Measurements from ENCODE around the gene LRFN3.
"Not testable (repeated sequence)": the region's sequence is repeated elsewhere in the genome, so short reads cannot be mapped to it uniquely, and the experiment has no call there.

Gene LRFN3

DNA sequence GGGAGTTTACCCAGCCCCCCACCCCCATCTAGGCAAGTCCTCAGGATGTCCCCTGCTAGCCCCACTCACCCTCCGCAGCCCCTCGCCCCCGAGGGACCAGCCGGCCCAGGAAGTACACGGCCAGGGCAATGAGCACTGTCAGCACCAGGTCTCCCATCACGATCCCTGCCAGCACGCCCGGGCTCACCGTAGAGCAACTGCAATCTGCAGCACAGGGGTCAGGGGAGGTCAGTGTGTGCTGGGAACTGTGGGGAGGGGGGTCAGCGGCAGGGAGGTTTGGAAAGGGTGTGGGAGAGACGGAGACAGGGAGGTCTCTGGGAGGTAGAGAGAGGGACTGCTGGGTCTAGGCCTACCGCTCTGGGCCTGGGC is 28.8 kb upstream of the LRFN3 start:
- H3K9me3 ChIP-seq (ENCODE audit: control insufficient read depth, low read length), result no peaks in the 10 kb centered on the region
- no peak overlapping the region for H3K27ac ChIP-seq (ENCODE audit: low read depth, low read length, severe bottlenecking)
- no peak overlapping the region for H3K4me3 ChIP-seq (ENCODE audit: extremely low read depth, insufficient read depth, low read length, poor library complexity, severe bottlenecking)
- 50 to 64% methylated on average over 12 of the region's 12 CpGs for WGBS, 2 experiments (ENCODE audit: insufficient coverage in 2 of 2)
- H3K4me1 ChIP-seq (ENCODE audit: control insufficient read depth, insufficient read depth, low read length, poor library complexity, severe bottlenecking), result peaks cover 5% of the 10 kb centered on the region
- H3K36me3 ChIP-seq (ENCODE audit: control insufficient read depth, insufficient read depth, low read length), result no peaks in the 10 kb centered on the region

DNA sequence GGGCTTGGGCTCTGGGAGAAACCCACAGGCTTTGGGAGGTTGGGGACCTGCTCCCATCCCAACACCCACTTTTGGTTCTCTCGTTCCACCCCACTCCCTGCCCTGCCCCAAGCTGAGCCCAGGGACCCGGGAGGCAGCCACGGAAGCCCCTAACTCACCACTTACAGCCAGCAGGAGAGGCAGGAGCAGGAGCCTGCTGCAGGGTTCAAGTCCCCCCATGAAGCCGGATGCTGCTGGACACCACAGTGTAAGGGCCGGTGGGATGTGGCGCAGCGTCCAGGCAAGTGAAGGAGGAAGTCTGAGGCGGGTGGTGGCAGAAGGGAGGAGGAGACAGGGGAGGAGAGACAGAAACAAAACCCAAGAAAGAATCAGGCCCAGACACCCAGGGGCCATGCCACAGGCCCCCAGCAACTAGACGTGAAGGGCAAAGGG is 28.1 kb upstream of the LRFN3 start, which contains the start of gene TYROBP:
Gene TYROBP (minus strand): TSS at position 286 of the 432 bp plus-strand sequence. CDS start 67 bp downstream, at position 219.
- Histone ChIP-seq H3K9me3 (ENCODE audit: control insufficient read depth, low read length) (no peaks in the 10 kb centered on the region), H3K4me1 (ENCODE audit: control insufficient read depth, insufficient read depth, low read length, poor library complexity, severe bottlenecking) (peaks cover 4% of the 10 kb centered on the region), H3K4me3 (ENCODE audit: extremely low read depth, insufficient read depth, low read length, poor library complexity, severe bottlenecking) (no peak within 1 kb of the TSS), H3K36me3 (ENCODE audit: control insufficient read depth, insufficient read depth, low read length) (no peaks in the 10 kb centered on the region), H3K27ac (ENCODE audit: low read depth, low read length, severe bottlenecking) (no peak within 1 kb of the TSS)
- WGBS, 2 experiments (ENCODE audit: insufficient coverage in 2 of 2), result 88 to 90% methylated on average over 8 of the region's 9 CpGs

DNA sequence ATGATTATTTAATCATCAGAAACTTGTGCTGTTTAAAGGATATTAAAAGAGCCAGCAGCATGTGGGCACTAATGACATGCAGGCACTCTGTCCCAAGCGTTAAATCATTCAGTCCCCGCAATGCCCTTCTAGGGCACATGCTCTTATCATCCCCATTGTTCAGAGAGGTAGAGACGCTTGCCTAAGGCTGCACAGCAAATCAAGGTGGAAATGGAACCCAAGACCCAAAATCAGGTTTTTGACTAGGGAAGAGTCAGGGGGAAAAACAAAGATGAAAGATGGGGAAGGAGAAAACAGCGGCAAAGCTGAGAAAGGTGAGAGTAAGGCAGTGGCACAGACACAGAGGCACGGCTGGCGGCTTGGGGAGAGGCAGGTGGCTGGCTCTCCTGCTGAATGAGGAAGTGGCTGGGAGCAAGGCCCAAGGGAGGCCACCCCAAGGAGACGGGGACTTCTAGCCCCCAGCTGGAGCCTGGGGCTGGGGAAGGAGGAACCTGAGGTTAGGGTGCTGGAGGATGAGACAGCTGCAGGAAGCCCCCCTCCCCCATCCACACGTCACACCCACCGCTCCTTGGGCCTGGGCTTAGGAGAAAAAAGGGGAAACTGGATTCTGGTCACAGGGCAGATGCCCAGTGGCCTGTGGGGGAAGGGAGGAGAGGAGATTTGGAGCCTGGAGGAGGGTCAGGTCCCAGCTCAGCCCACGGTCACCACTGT is 27.0 kb upstream of the LRFN3 start:
- no peak overlapping the region for H3K4me3 ChIP-seq (ENCODE audit: extremely low read depth, insufficient read depth, low read length, poor library complexity, severe bottlenecking)
- H3K27ac ChIP-seq (ENCODE audit: low read depth, low read length, severe bottlenecking), result no peak overlapping the region
- no peaks in the 10 kb centered on the region for H3K9me3 ChIP-seq (ENCODE audit: control insufficient read depth, low read length)
- 92 to 97% methylated on average over 4 to 6 of the region's 10 CpGs for WGBS, 2 experiments (ENCODE audit: insufficient coverage in 2 of 2)
- H3K4me1 ChIP-seq (ENCODE audit: control insufficient read depth, insufficient read depth, low read length, poor library complexity, severe bottlenecking), result peaks cover 4% of the 10 kb centered on the region
- no peaks in the 10 kb centered on the region for H3K36me3 ChIP-seq (ENCODE audit: control insufficient read depth, insufficient read depth, low read length)

DNA sequence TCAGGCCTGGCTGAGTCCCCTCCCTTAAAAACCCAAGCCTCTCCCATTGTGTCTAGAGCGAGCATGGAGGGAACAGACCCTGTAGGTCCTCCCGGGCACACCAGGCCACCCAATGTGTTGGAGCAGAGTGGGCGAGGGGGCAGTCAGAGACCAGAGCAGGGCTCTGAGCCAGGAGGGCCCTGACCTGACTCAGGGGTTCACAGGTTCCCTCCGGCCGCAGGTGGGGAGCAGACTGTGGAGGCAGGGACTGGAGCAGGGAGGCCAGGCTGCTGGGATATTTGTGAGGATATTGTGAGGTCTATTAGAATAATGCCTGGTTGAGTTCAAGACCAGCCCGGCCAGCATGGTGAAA is 26.5 kb upstream of the LRFN3 start:
- Histone ChIP-seq H3K27ac (ENCODE audit: low read depth, low read length, severe bottlenecking) (no peak overlapping the region), H3K36me3 (ENCODE audit: control insufficient read depth, insufficient read depth, low read length) (no peaks in the 10 kb centered on the region), H3K9me3 (ENCODE audit: control insufficient read depth, low read length) (no peaks in the 10 kb centered on the region), H3K4me3 (ENCODE audit: extremely low read depth, insufficient read depth, low read length, poor library complexity, severe bottlenecking) (no peak overlapping the region), H3K4me1 (ENCODE audit: control insufficient read depth, insufficient read depth, low read length, poor library complexity, severe bottlenecking) (peaks cover 4% of the 10 kb centered on the region)
- WGBS, 2 experiments (ENCODE audit: insufficient coverage in 2 of 2), result 86 to 100% methylated on average over 2 to 4 of the region's 6 CpGs

DNA sequence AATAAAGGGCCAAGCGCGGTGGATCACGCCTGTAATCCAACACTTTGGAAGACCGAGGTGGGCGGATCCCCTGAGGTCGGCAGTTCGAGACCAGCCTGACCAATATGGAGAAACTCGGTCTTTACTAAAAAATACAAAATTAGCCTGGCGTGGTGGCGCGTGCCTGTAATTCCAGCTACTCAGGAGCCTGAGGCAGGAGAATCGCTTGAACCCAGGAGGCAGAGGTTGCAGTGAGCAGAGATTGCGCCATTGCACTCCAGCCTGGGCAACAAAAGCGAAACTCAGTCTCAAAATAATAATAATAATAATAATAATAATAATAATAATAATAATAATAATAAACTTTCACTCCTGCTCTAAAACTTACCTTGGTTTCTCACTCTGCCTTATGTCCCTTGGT is 25.8 kb upstream of the LRFN3 start:
- H3K4me1 ChIP-seq (ENCODE audit: control insufficient read depth, insufficient read depth, low read length, poor library complexity, severe bottlenecking); H3K9me3 ChIP-seq (ENCODE audit: control insufficient read depth, low read length); H3K4me3 ChIP-seq (ENCODE audit: extremely low read depth, insufficient read depth, low read length, poor library complexity, severe bottlenecking); H3K36me3 ChIP-seq (ENCODE audit: control insufficient read depth, insufficient read depth, low read length); H3K27ac ChIP-seq (ENCODE audit: low read depth, low read length, severe bottlenecking): not testable (repeated sequence)
- 93 to 96% methylated on average over 11 to 12 of the region's 14 CpGs for WGBS, 2 experiments (ENCODE audit: insufficient coverage in 2 of 2)

DNA sequence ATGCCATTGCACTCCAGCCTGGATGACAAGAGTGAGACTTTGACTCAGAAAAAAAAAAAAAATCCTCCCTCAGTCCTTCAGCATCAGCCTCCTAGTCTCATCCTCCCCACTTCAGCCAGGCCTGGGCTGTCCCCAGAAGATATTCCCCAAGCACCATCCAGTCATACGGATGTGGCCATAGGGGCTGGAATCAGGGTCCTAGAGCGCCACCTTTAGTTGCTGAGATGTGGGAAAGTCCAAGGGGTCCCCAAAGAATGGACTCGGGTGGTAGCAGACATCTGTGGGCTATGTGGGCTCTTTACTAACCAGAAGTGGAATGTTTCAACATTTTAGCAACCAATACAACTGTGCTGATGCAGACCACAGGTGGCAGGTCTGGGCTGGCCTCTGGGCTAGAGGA is 25.0 kb upstream of the LRFN3 start:
- peaks cover 4% of the 10 kb centered on the region for H3K4me1 ChIP-seq (ENCODE audit: control insufficient read depth, insufficient read depth, low read length, poor library complexity, severe bottlenecking)
- no peaks in the 10 kb centered on the region for H3K9me3 ChIP-seq (ENCODE audit: control insufficient read depth, low read length)
- no peak overlapping the region for H3K27ac ChIP-seq (ENCODE audit: low read depth, low read length, severe bottlenecking)
- no peaks in the 10 kb centered on the region for H3K36me3 ChIP-seq (ENCODE audit: control insufficient read depth, insufficient read depth, low read length)
- no peak overlapping the region for H3K4me3 ChIP-seq (ENCODE audit: extremely low read depth, insufficient read depth, low read length, poor library complexity, severe bottlenecking)
- 48% methylated on average over 2 of the region's 3 CpGs; no CpG with 5 or more reads in 1 of the 2 experiments for WGBS, 2 experiments (ENCODE audit: insufficient coverage in 2 of 2)

DNA sequence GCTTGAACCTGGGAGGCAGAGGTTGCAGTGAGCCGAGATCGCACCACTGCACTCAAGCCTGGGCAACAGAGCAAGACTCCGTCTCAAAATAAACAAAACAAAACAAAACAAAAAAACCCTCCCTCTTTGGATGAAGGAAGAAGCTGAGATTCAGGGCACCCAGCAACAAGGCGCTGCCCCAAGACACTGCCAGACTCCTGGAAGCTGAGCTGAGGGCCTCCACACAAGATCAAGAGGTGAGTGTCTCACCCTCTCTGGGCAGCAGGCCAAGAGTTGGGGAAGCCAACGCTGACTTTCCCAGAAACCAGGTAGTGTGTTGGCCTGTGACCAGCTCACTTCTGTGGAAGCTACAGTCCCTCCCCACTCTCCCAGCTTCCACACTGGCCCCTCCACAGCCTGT is 24.4 kb upstream of the LRFN3 start:
- 79 to 83% methylated on average over 3 to 5 of the region's 5 CpGs for WGBS, 2 experiments (ENCODE audit: insufficient coverage in 2 of 2)

DNA sequence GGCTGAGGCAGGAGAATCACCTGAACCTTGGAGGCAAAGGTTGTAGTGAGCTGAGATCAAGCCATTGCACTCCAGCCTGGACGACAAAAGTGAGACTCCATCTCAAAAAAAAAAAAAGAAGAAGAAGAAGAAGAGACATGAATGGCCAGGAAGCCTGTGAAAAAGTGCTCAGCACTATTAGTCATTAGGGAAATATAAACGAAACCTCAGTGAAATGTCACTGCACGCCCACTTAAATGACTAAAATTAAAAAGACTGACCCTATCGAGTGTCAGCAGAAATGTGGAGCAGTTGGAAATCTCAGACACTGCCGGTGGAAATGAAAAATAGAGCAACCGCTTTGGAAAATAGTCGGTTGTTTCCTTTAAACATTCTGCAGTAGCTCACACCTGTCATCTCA is 22.6 kb upstream of the LRFN3 start:
- Histone ChIP-seq H3K36me3 (ENCODE audit: control insufficient read depth, insufficient read depth, low read length) (no peaks in the 10 kb centered on the region), H3K4me1 (ENCODE audit: control insufficient read depth, insufficient read depth, low read length, poor library complexity, severe bottlenecking) (no peaks in the 10 kb centered on the region), H3K9me3 (ENCODE audit: control insufficient read depth, low read length) (no peaks in the 10 kb centered on the region), H3K4me3 (ENCODE audit: extremely low read depth, insufficient read depth, low read length, poor library complexity, severe bottlenecking) (no peak overlapping the region), H3K27ac (ENCODE audit: low read depth, low read length, severe bottlenecking) (no peak overlapping the region)
- 91 to 98% methylated on average over 6 of the region's 7 CpGs for WGBS, 2 experiments (ENCODE audit: insufficient coverage in 2 of 2)

More for the DNA sequence above, 24.4 kb upstream of the LRFN3 start:
- no peaks in the 10 kb centered on the region for H3K9me3 ChIP-seq (ENCODE audit: control insufficient read depth, low read length)
- peaks cover 4% of the 10 kb centered on the region for H3K4me1 ChIP-seq (ENCODE audit: control insufficient read depth, insufficient read depth, low read length, poor library complexity, severe bottlenecking)
- H3K4me3 ChIP-seq (ENCODE audit: extremely low read depth, insufficient read depth, low read length, poor library complexity, severe bottlenecking), result no peak overlapping the region
- H3K27ac ChIP-seq (ENCODE audit: low read depth, low read length, severe bottlenecking), result no peak overlapping the region
- no peaks in the 10 kb centered on the region for H3K36me3 ChIP-seq (ENCODE audit: control insufficient read depth, insufficient read depth, low read length)

DNA sequence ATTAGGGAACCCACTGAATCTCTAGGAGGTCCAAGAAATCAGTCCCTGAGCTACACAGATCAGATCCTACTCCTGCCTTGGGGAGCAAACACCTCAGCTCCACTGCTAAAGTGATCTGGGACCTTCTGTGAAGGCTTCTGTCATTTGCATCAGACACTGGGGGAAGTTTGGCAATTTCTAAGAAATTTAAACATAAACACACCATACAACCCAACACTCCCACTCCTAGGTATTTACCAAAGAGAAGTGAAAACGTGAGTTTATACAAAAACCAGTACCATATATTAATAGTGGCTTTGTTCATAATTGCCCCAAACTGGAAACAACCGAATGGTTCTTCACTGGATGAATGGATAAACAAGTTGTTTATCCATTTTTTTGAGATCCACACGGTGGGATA is 20.7 kb upstream of the LRFN3 start:
- no CpG with 5 or more reads among the region's 3 CpGs for WGBS, 2 experiments (ENCODE audit: insufficient coverage in 2 of 2)
- no peak overlapping the region for H3K27ac ChIP-seq (ENCODE audit: low read depth, low read length, severe bottlenecking)

DNA sequence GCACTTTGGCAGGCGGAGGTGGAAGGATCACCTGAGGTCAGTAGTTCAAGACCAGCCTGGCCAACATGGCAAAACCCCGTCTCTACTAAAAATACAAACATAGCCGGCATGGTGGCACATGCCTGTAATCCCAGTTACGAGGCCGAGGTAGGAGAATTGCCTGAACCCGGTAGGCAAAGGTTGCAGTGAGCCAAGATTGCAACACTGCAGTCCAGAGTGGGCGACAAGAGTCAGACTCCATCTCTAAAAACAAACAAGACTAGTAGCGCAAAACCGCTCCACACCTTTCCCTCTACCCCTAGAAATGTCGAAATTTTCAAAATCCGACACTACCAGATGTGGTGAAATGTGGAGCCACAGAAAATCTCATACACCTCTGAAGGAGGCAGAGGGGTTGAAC is 16.9 kb upstream of the LRFN3 start:
- H3K27ac ChIP-seq (ENCODE audit: low read depth, low read length, severe bottlenecking), result no peak overlapping the region
- H3K4me3 ChIP-seq (ENCODE audit: extremely low read depth, insufficient read depth, low read length, poor library complexity, severe bottlenecking), result no peak overlapping the region
- no peaks in the 10 kb centered on the region for H3K36me3 ChIP-seq (ENCODE audit: control insufficient read depth, insufficient read depth, low read length)
- no peaks in the 10 kb centered on the region for H3K4me1 ChIP-seq (ENCODE audit: control insufficient read depth, insufficient read depth, low read length, poor library complexity, severe bottlenecking)
- H3K9me3 ChIP-seq (ENCODE audit: control insufficient read depth, low read length), result no peaks in the 10 kb centered on the region
- 89 to 94% methylated on average over 6 to 8 of the region's 11 CpGs for WGBS, 2 experiments (ENCODE audit: insufficient coverage in 2 of 2)

More for the DNA sequence above, 20.7 kb upstream of the LRFN3 start:
- H3K36me3 ChIP-seq (ENCODE audit: control insufficient read depth, insufficient read depth, low read length), result no peaks in the 10 kb centered on the region
- H3K4me3 ChIP-seq (ENCODE audit: extremely low read depth, insufficient read depth, low read length, poor library complexity, severe bottlenecking), result no peak overlapping the region
- H3K9me3 ChIP-seq (ENCODE audit: control insufficient read depth, low read length), result no peaks in the 10 kb centered on the region
- H3K4me1 ChIP-seq (ENCODE audit: control insufficient read depth, insufficient read depth, low read length, poor library complexity, severe bottlenecking), result no peaks in the 10 kb centered on the region

DNA sequence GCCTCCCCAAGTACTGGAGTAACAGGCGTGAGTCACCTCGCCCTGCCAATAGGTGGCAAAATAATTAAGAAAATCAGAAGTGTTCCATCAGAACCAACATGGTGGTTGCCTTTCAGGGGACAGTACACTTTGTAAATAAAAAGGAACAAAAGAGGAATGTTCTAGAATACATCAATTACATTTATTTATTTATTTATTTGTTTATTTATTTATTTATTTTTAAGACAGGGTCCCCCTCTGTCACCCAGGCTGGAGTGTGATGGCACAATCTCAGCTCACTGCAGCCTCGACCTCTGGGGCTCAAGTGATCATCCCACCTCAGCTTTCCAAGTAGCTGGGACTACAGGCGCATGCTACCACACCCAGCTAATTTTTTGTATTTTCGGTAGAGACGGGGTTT is 15.2 kb upstream of the LRFN3 start:
- no peaks in the 10 kb centered on the region for H3K9me3 ChIP-seq (ENCODE audit: control insufficient read depth, low read length)
- 81 to 92% methylated on average over 4 to 5 of the region's 6 CpGs for WGBS, 2 experiments (ENCODE audit: insufficient coverage in 2 of 2)
- no peak overlapping the region for H3K4me3 ChIP-seq (ENCODE audit: extremely low read depth, insufficient read depth, low read length, poor library complexity, severe bottlenecking)
- H3K4me1 ChIP-seq (ENCODE audit: control insufficient read depth, insufficient read depth, low read length, poor library complexity, severe bottlenecking), result no peaks in the 10 kb centered on the region
- H3K27ac ChIP-seq (ENCODE audit: low read depth, low read length, severe bottlenecking), result no peak overlapping the region
- H3K36me3 ChIP-seq (ENCODE audit: control insufficient read depth, insufficient read depth, low read length), result no peaks in the 10 kb centered on the region
